HG03196 (cell line): ENCODE data around the gene SLIT3.
"Not testable (repeated sequence)": the region's sequence is repeated elsewhere in the genome, so short reads cannot be mapped to it uniquely, and the experiment has no call there.

Experiments used
- ATAC-seq: cut with Tn5 transposase; IDR thresholded peaks from one replicate; pipeline ENCODE4 v1.9.1; 2021; ENCODE audit not compliant: unreplicated experiment

SLIT3 gene

GRCh38 chr5:169150108-169150507 lies 150.8 kb downstream of the SLIT3 start:
- no peak for ATAC-seq

- no peak for ATAC-seq
Measured at GRCh38 chr5:169149317-169149716, 151.6 kb downstream of the SLIT3 start.

- no peak for ATAC-seq
Measured at GRCh38 chr5:169148138-169148740, 152.7 kb downstream of the SLIT3 start.

- no peak for ATAC-seq
Measured at GRCh38 chr5:169147534-169147933, 153.4 kb downstream of the SLIT3 start.

- no peak for ATAC-seq
Measured at GRCh38 chr5:169146158-169146557, 154.8 kb downstream of the SLIT3 start.

- ATAC-seq: no peak
Measured at GRCh38 chr5:169142264-169142970, 158.5 kb downstream of the SLIT3 start.

GRCh38 chr5:169140215-169140614 lies 160.7 kb downstream of the SLIT3 start:
- ATAC-seq: not testable (repeated sequence)

GRCh38 chr5:169139480-169140050 lies 161.4 kb downstream of the SLIT3 start:
- no peak for ATAC-seq

- no peak for ATAC-seq
Measured at GRCh38 chr5:169133531-169133930, 167.4 kb downstream of the SLIT3 start.

- ATAC-seq: no peak
Measured at GRCh38 chr5:169132302-169132660, 168.7 kb downstream of the SLIT3 start.

- no peak for ATAC-seq
Measured at GRCh38 chr5:169131616-169132301, 169.2 kb downstream of the SLIT3 start.

GRCh38 chr5:169128679-169129078 lies 172.3 kb downstream of the SLIT3 start:
- no peak for ATAC-seq

- no peak for ATAC-seq
Measured at GRCh38 chr5:169127431-169127830, 173.5 kb downstream of the SLIT3 start.

GRCh38 chr5:169126481-169127021 lies 174.4 kb downstream of the SLIT3 start:
- ATAC-seq: no peak

- ATAC-seq: no peak
Measured at GRCh38 chr5:169125571-169125970, 175.4 kb downstream of the SLIT3 start.

- ATAC-seq: no peak
Measured at GRCh38 chr5:169122951-169123350, 178.0 kb downstream of the SLIT3 start.

GRCh38 chr5:169121630-169122420 lies 179.1 kb downstream of the SLIT3 start:
- ATAC-seq: no peak

GRCh38 chr5:169119288-169120048 lies 181.5 kb downstream of the SLIT3 start:
- ATAC-seq: no peak

- no peak for ATAC-seq
Measured at GRCh38 chr5:169116961-169117461, 183.9 kb downstream of the SLIT3 start.
